Smooth muscle cell of the brain vasculature (primary cell): ENCODE results near the gene APOOL.

Source experiments
- DNase-seq: peaks from one replicate; pipeline ENCODE4 v3.0.0-alpha.2; 2012; ENCODE audit warnings: low read depth, low spot score

APOOL gene

GRCh38 chrX:85084770-85085393 is 81.2 kb downstream of the APOOL start:
- DNase-seq = no peak

DNA sequence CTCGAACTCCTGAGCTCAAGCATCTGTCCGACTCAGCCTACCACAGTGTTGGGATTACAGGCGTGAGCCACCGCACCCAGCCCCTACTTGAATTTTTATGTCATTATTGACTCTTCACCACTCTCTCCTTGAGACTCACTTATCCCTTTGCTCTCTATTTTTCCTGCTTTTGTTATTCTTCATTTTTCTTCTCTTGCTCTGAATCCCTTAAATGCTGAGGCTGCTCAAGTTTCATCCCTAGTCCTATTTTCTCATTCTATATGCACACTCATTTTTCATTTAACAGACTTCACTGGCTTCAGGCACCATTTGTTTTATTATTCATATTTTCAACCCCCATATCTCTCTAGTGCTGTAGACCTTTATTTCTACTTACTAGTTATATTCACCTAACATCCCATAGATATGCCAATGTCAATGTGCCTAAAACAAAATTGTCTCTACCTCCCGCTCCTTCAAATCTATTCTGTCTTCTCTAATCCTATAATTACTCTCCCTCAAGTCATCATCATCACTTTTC is 85.7 kb downstream of the APOOL start:
- DNase-seq = no peak

- no peak for DNase-seq
Measured at GRCh38 chrX:85107407-85107806, 103.7 kb downstream of the APOOL start.

- no peak for DNase-seq
Measured at GRCh38 chrX:85108165-85108564, 104.5 kb downstream of the APOOL start.

- DNase-seq = no peak
Measured at GRCh38 chrX:85109235-85109634, 105.6 kb downstream of the APOOL start.

DNA sequence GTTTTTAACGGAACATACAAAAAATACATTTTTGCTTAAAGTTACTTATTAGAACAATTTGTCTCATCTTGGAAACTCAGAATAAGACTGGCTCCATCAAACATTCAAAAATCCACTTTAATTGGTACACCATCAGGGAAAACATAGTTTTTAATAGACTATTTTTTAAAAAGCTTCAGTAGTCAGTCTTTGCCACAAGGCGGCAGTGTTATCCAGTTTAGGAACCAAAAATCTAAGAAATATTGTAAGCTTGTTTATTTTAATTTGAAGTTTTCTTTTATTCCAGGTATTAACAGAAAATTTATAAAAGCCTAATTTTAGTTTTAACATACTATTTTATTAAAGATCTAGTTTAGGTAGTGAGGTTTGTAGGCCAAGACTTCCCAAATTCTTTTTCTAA is 107.7 kb downstream of the APOOL start:
- DNase-seq = no peak

DNA sequence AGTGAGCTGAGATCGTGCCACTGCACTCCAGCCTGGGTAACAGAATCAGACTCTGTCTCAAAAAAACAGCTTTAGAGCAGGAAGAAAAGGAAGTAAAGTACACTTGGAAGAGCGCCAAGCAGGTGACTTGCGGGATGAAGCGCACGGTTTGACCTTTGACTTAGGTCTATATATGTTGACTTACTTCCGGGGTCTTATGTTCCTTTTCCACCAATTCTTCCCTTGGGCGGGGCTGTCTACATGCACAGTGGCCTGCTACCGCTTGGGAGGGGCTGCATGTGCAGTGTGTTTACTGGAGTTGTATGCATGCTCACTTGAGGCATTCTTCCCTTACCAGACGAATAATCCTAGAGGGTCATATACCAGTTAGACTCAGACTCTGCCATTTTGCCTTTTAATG is 108.6 kb downstream of the APOOL start:
- no peak for DNase-seq

DNA sequence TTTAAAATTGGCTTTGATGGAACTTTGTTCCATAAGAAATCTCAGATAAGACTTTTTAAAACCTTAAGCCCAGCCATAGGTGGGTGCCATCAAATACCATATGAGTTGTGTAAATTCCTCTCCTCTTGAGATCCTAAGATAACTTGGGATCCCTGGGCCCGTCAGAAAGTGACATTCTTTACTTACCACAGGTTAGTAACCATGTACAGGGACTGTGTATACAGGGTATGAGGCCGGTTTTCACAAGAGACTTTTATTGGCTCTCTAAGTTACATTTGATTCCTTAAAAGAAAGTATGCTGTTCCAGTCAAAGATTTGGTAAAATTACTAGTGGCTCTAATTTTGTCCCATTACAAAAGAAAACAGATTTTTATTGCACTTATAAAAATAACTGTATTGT is 110.1 kb downstream of the APOOL start:
- no peak for DNase-seq

DNA sequence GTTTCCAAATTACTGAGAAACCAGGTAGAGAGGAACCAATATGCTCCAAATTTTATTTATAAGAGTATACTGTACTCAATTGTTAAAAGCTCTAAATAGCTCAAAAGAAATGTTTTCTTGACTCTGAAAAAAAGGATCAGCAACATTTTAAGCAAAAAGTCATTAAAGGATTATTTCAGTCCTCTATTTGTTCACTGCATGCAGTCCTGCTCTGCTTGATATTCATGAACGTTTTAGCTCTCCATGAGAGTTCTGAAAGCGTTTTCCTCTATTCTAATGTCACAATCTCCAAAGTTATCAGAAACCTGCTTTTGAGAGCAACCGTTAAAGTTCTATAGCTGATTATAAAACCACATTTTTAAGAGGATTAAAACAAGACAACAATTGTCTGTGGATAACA is 110.5 kb downstream of the APOOL start:
- DNase-seq = no peak

GRCh38 chrX:85114776-85115175 is 111.1 kb downstream of the APOOL start:
- DNase-seq = no peak

GRCh38 chrX:85115252-85115651 is 111.6 kb downstream of the APOOL start:
- DNase-seq = no peak

DNA sequence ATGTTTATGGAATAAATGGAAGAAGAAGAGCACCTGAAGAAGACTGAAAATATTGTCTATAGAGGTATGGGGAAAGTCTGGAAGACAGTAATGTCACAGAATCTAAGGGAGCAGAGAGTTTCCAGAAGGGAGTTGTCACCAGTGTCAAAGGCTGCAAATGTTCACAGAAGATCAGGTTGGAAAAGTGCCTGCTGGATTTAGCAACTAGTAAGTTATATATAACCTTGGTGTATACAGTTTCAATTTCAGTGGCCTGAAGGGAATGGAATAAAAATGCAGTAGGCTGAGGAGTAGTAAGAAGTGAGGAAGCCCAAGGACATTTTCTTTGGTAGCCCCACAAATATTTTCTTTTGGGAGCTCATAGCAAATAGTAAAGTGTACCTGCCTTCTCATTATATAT is 132.7 kb downstream of the APOOL start:
- no peak for DNase-seq

DNA sequence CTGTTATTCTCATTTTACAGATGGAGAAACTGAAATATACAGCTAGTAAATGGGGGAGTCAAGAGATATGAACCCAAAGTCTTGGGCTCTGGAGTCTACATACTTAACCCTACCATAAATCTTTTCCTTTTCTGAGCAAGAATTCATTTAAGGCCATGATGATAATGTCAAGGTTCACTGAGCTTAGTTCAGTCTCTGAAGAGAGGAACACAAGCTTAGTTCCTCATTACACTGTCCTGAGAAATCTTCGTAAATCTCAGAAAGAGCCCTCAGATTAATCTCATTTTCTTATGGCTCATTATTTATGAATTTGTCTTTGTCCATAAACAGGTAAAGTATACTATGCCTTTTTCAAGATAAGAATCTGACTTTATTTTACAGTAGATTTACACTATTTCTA is 135.7 kb downstream of the APOOL start:
- no peak for DNase-seq

- DNase-seq = no peak
Measured at GRCh38 chrX:85140964-85141363, 137.3 kb downstream of the APOOL start.
